ENCODE measurements around the gene GPC1. TPM values are rescaled to one million over a fixed set of nuclear protein-coding genes. Genes with fewer than 3 reads are reported as not detected.

GPC1 gene
- total and polyA plus RNA-seq, 5 donors from 2014 or later = 0.06 to 0.91 (median 0.39) TPM

GRCh38 chr2:240451791-240452461 lies 16.5 kb downstream of the GPC1 start:
- DNase-seq = no peak
- H3K27ac ChIP-seq (ENCODE audit: insufficient read depth, low read length, poor library complexity, severe bottlenecking) = no peak overlapping the region
- peaks cover 21% of the 10 kb centered on the region for H3K4me1 ChIP-seq (ENCODE audit: control insufficient read depth, insufficient read depth, low read length, poor library complexity, severe bottlenecking)
- no peak overlapping the region for H3K4me3 ChIP-seq (ENCODE audit: low read depth, low read length)
- ATAC-seq (ENCODE audit: low read depth in 2 of 2) = no peak
- peak overlapping the region in 3 of 4 donors; percentile 53 to 79 (median 63) for H3K4me3 Mint-ChIP-seq
- H3K27me3 Mint-ChIP-seq = peaks cover 39% of the 10 kb centered on the region
- no peaks in the 10 kb centered on the region for H3K36me3 ChIP-seq (ENCODE audit: control insufficient read depth, insufficient read depth, low read length)
- H3K9me3 Mint-ChIP-seq = peaks cover 0 to 2% (median 0%) of the 10 kb centered on the region in 7 donors
- no peaks in the 10 kb centered on the region for H3K9me3 ChIP-seq (ENCODE audit: control insufficient read depth in 2 of 2, low read length in 2 of 2)
- H3K4me1 Mint-ChIP-seq = peaks cover 0 to 18% (median 4%) of the 10 kb centered on the region in 4 donors
- H3K36me3 Mint-ChIP-seq = no peaks in the 10 kb centered on the region
- H3K27me3 ChIP-seq (ENCODE audit: control insufficient read depth, insufficient read depth, low read length) = no peaks in the 10 kb centered on the region
- H3K27ac Mint-ChIP-seq = no peak overlapping the region

- Mint-ChIP-seq H3K4me1 (peaks cover 0 to 18% (median 4%) of the 10 kb centered on the region in 4 donors), H3K27me3 (peaks cover 39% of the 10 kb centered on the region), H3K27ac (no peak overlapping the region), H3K4me3 (no peak overlapping the region), H3K9me3 (peaks cover 0 to 2% (median 0%) of the 10 kb centered on the region in 7 donors), H3K36me3 (no peaks in the 10 kb centered on the region)
- no peaks in the 10 kb centered on the region for H3K9me3 ChIP-seq (ENCODE audit: control insufficient read depth in 2 of 2, low read length in 2 of 2)
- H3K27me3 ChIP-seq (ENCODE audit: control insufficient read depth, insufficient read depth, low read length) = no peaks in the 10 kb centered on the region
- ATAC-seq (ENCODE audit: low read depth in 2 of 2) (no peak), DNase-seq (no peak)
- H3K4me3 ChIP-seq (ENCODE audit: low read depth, low read length) = no peak overlapping the region
- no peak overlapping the region for H3K27ac ChIP-seq (ENCODE audit: insufficient read depth, low read length, poor library complexity, severe bottlenecking)
- peaks cover 21% of the 10 kb centered on the region for H3K4me1 ChIP-seq (ENCODE audit: control insufficient read depth, insufficient read depth, low read length, poor library complexity, severe bottlenecking)
- H3K36me3 ChIP-seq (ENCODE audit: control insufficient read depth, insufficient read depth, low read length) = no peaks in the 10 kb centered on the region
Observed at GRCh38 chr2:240452462-240453256, 17.2 kb downstream of the GPC1 start.

DNA sequence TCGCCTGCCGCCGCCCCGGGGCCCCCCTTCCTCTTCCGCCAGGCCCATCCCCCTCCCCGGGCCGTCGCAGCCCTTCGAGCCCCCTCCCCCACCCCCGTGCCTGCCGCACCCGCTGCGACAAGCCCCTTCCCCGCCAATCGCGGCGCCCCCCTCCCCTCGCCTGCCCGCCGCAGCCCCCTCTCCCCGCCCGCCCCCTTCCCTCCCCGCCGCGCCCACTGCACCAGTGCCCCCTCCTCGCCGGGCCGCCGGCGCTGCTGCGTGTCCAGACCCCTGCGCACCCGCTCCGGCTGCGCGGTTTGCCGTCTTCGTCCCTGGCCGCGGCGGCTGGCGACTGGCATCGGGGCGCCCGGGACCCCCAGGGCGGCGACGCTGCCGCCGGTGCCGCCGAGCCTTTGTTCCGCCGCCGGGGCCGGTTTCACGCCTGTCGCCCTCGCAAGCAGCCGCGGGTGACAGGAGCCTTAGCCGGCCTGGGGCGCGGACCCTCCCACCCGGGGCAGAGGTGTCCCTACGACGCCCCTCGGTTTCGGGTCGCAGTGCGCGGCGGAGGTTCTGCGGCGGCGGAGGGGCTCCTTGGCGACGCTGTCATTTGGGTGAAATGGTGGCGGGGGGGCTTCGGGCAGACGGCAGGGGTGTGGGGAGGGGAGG lies 18.1 kb downstream of the GPC1 start:
- Mint-ChIP-seq H3K4me1 (peaks cover 0 to 18% (median 4%) of the 10 kb centered on the region in 4 donors), H3K4me3 (peak overlapping the region; percentile 66 to 81 (median 78)), H3K9me3 (peaks cover 0 to 2% (median 0%) of the 10 kb centered on the region in 7 donors), H3K27ac (peak overlapping the region in 1 of 3 donors; percentile 32), H3K27me3 (peaks cover 43% of the 10 kb centered on the region), H3K36me3 (no peaks in the 10 kb centered on the region)
- Histone ChIP-seq H3K4me3 (ENCODE audit: low read depth, low read length) (no peak overlapping the region), H3K27me3 (ENCODE audit: control insufficient read depth, insufficient read depth, low read length) (no peaks in the 10 kb centered on the region), H3K27ac (ENCODE audit: insufficient read depth, low read length, poor library complexity, severe bottlenecking) (no peak overlapping the region), H3K36me3 (ENCODE audit: control insufficient read depth, insufficient read depth, low read length) (no peaks in the 10 kb centered on the region), H3K4me1 (ENCODE audit: control insufficient read depth, insufficient read depth, low read length, poor library complexity, severe bottlenecking) (peaks cover 21% of the 10 kb centered on the region), H3K9me3 (ENCODE audit: control insufficient read depth in 2 of 2, low read length in 2 of 2) (no peaks in the 10 kb centered on the region)
- DNase-seq (no peak), ATAC-seq (ENCODE audit: low read depth in 2 of 2) (no peak)

DNA sequence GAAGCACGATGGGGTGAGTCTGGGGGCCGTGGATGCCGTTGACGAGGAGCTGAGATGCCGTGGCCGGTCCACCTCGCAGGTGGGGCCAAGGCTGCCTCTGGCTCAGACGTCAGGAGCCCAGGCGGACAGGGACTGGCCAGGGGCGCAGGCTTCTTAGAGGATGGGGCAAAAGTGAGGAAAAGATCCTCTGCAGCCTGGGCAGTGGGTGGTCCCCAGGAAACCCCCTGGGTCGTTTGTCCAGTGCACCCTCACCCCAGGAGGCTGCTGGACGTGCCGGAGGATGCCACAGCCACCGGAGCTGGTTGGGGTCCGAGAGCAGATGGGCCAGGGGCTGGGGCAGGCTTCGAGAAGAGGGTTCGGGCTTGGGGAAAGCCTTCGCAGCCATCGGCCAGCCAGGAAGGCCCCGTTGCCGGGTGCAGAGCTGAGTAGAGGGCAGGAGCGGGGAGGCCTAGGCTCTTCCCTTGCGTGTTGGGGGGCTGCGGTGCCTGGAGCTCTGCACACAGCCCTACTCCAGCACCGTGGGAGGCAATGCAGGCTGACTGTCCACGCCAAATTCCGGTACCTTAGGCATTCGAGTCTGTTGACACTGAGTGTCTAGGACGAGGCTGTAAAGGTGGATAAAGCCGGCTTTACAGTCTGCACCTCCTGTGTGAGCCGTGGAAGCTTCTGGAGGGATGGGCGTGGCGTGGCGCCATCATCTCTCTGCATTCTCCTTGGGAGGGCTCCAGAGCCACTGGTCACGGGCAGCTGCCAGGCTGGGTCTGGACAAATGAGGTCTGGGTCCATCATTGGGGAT lies 18.8 kb downstream of the GPC1 start:
- H3K27me3 Mint-ChIP-seq = peaks cover 42% of the 10 kb centered on the region
- no peak for ATAC-seq (ENCODE audit: low read depth in 2 of 2)
- Histone ChIP-seq H3K4me3 (ENCODE audit: low read depth, low read length) (no peak overlapping the region), H3K27me3 (ENCODE audit: control insufficient read depth, insufficient read depth, low read length) (no peaks in the 10 kb centered on the region), H3K27ac (ENCODE audit: insufficient read depth, low read length, poor library complexity, severe bottlenecking) (no peak overlapping the region), H3K9me3 (ENCODE audit: control insufficient read depth in 2 of 2, low read length in 2 of 2) (no peaks in the 10 kb centered on the region), H3K4me1 (ENCODE audit: control insufficient read depth, insufficient read depth, low read length, poor library complexity, severe bottlenecking) (peaks cover 21% of the 10 kb centered on the region), H3K36me3 (ENCODE audit: control insufficient read depth, insufficient read depth, low read length) (no peaks in the 10 kb centered on the region)
- DNase-seq = no peak
- peaks cover 0 to 2% (median 0%) of the 10 kb centered on the region in 7 donors for H3K9me3 Mint-ChIP-seq
- H3K36me3 Mint-ChIP-seq = no peaks in the 10 kb centered on the region
- H3K27ac Mint-ChIP-seq = peak overlapping the region in 1 of 3 donors; percentile 76
- peaks cover 0 to 18% (median 4%) of the 10 kb centered on the region in 4 donors for H3K4me1 Mint-ChIP-seq
- H3K4me3 Mint-ChIP-seq = peak overlapping the region; percentile 66 to 81 (median 78)

- Mint-ChIP-seq H3K36me3 (no peaks in the 10 kb centered on the region), H3K27ac (no peak overlapping the region), H3K4me1 (peaks cover 0 to 18% (median 4%) of the 10 kb centered on the region in 4 donors), H3K9me3 (peaks cover 0 to 2% (median 0%) of the 10 kb centered on the region in 7 donors), H3K27me3 (peaks cover 34% of the 10 kb centered on the region), H3K4me3 (no peak overlapping the region)
- Histone ChIP-seq H3K36me3 (ENCODE audit: control insufficient read depth, insufficient read depth, low read length) (no peaks in the 10 kb centered on the region), H3K27me3 (ENCODE audit: control insufficient read depth, insufficient read depth, low read length) (no peaks in the 10 kb centered on the region), H3K4me1 (ENCODE audit: control insufficient read depth, insufficient read depth, low read length, poor library complexity, severe bottlenecking) (peaks cover 21% of the 10 kb centered on the region), H3K27ac (ENCODE audit: insufficient read depth, low read length, poor library complexity, severe bottlenecking) (no peak overlapping the region), H3K4me3 (ENCODE audit: low read depth, low read length) (no peak overlapping the region), H3K9me3 (ENCODE audit: control insufficient read depth in 2 of 2, low read length in 2 of 2) (no peaks in the 10 kb centered on the region)
- DNase-seq (no peak), ATAC-seq (ENCODE audit: low read depth in 2 of 2) (no peak)
Observed at GRCh38 chr2:240455272-240455646, 19.8 kb downstream of the GPC1 start.

DNA sequence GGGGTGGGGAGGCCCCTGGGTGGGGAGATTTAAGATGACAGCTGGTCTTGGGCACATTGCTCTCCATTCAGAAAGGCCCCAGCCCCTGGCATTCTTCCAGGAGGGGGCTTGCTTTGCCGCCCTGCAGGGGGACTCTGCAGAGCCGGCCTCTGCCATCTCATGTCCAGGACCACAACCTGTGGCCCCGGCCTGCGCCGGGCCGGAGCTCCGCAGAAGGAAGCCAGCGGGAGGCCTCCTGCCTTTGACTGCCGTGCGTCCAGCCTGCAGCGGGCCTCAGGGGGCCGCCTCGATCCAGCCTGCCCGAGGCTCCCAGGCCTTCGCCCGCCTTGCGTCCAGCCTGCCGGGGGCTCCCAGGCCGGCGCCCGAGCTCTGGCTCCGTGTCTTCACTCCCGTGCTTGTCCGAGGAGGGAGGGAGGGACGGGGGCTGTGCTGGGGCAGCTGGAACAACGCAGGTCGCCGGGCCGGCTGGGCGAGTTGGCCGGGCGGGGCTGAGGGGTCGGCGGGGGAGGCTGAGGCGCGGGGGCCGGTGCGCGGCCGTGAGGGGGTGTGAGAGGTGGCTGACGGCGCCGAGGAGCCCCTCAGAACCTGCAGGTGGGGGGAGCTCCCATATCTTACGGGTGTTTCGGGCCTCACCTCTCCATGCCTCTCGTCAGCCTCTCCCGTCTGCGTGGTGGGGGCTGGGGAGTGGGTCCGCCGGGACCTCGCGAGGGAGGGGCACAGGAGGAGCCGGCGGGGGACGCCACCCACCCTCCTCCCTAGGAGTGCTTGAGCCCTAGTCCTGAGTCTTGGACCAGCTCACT lies 20.4 kb downstream of the GPC1 start:
- DNase-seq (no peak), ATAC-seq (ENCODE audit: low read depth in 2 of 2) (no peak)
- H3K9me3 Mint-ChIP-seq = peaks cover 0 to 2% (median 0%) of the 10 kb centered on the region in 7 donors
- Histone ChIP-seq H3K4me3 (ENCODE audit: low read depth, low read length) (no peak overlapping the region), H3K27ac (ENCODE audit: insufficient read depth, low read length, poor library complexity, severe bottlenecking) (no peak overlapping the region), H3K4me1 (ENCODE audit: control insufficient read depth, insufficient read depth, low read length, poor library complexity, severe bottlenecking) (peaks cover 21% of the 10 kb centered on the region), H3K9me3 (ENCODE audit: control insufficient read depth in 2 of 2, low read length in 2 of 2) (no peaks in the 10 kb centered on the region), H3K27me3 (ENCODE audit: control insufficient read depth, insufficient read depth, low read length) (no peaks in the 10 kb centered on the region), H3K36me3 (ENCODE audit: control insufficient read depth, insufficient read depth, low read length) (no peaks in the 10 kb centered on the region)
- H3K4me3 Mint-ChIP-seq = no peak overlapping the region
- no peaks in the 10 kb centered on the region for H3K36me3 Mint-ChIP-seq
- H3K27ac Mint-ChIP-seq = no peak overlapping the region
- peaks cover 29% of the 10 kb centered on the region for H3K27me3 Mint-ChIP-seq
- peaks cover 0 to 13% (median 4%) of the 10 kb centered on the region in 4 donors for H3K4me1 Mint-ChIP-seq

Measured in CD4-positive, CD25-positive, alpha-beta regulatory T cell (primary cell).